ENCODE data around the gene APBB1. TPM values are rescaled to one million over a fixed set of nuclear protein-coding genes. Genes with fewer than 3 reads are reported as not detected.

Gene APBB1
- polyA plus RNA-seq, 4 donors: 49.1 to 71.1 (median 59.7) TPM

DNA sequence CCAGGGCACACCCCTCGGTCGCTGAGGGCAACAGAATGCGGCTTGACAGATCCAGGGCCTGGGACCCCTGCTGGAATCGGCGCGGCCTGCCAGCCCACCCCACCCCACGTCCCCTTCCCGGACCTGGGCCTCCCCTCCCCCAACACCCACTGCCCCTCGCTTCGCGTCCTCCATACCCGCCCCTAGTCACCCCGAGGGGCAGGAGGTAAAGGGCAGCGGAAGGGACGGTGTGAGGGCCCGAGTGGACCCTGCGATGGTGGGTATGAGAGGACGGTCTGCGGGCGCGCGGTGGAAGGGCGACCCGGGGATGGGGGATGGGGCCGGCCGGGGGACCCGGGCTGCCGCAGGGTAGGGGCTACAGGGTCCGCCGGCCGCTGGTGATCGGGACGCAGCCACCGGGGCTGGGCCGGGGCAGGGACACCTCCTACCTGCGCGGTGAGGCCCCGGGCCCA, 311 bp downstream of the APBB1 start:
- no peak for DNase-seq (ENCODE audit: low read depth in 4 of 4, low spot score in 2 of 4)

DNA sequence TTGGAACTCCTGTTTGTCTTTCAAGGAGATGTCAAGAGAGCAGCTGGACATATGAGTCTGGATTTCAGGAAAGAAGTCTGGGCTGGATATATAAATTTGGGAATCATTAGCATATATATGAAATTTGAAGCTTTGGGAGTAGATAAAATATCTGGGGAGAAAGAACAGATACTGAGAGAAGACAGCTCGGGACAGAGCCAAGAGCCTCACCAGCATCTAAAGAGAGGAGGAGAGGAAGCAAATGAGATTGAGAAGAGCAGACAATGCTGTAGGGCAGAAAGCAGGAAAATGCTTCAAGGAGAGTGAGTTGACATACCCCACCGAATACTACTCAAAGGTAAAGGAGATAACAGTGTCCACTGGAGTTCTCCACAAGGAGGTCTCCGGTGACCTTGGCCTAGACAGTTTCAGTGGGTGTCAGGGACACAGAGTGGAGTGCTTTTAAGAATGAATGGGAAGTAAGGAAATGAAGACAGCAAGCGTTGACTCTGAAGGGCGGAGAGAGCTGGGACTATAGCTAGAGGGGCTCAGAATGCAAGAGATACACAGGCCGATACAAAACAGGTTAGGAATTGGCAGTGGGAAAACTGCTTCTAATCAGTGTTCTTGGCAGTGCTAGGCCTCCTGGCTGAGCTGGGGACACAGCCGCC, 862 bp downstream of the APBB1 start:
- DNase-seq (ENCODE audit: low read depth in 4 of 4, low spot score in 2 of 4): no peak

DNA sequence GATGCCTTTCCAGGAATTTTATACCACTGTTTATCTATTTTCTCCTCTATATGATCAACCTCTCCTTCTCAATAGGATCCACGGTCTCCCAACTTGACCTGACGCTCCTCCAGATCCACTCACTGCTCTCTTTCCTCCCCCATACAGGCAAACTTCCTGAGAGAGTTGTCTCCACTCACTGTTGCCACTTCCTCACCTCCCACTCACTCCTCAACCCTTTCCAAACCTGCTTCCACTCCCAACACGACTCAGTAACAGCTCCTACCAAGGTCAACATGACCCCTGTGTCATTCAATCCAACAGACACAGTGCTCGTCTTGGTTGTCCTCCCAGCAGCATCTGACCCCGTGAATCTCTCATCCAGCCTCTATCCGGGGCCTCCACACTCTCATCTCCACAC, 3.1 kb downstream of the APBB1 start:
- DNase-seq (ENCODE audit: low read depth in 4 of 4, low spot score in 2 of 4): no peak

DNA sequence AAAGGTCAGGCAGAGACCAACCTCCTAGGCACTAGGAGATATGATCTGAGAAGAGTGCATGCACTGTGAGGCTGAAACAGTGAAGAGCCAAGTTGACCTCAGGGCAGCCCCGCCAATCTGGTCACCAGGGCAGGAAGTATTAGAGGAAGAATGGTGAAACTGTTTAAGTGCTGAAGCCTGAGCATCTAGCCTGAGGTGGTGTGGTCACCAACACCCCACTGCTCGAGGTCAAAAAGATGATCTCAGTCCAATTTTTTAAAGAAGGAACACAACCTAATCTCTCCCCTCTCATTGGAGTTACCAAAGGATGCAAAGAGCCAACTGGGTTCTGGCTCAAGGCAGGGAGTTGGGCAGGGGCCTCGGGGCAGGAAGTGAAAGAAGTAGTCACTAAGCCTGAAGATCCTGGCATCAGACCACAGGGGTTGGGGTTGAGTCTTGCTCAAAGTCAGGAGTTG, 4.0 kb downstream of the APBB1 start:
- no peak for DNase-seq (ENCODE audit: low read depth in 4 of 4, low spot score in 2 of 4)

DNA sequence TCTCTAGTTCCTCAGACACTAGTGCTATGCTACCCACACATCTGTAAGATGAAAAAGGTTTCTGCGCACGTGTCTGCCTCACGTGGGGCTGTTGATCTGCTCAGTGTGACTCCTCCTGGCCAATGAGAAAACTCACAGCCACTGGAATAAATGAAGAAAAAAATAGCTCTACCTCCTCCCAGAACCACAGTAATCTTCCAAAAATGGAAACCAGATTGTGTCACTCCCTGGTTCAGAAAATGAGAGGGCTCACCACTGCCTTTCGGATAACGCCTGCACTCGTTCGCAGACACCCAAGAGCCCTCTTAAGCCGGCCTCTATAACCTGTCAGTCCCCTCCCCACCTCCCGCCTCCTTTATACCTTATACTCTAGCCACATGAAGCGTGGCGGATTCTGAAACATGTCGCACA, 5.1 kb downstream of the APBB1 start:
- no peak for DNase-seq (ENCODE audit: low read depth in 4 of 4, low spot score in 2 of 4)

DNA sequence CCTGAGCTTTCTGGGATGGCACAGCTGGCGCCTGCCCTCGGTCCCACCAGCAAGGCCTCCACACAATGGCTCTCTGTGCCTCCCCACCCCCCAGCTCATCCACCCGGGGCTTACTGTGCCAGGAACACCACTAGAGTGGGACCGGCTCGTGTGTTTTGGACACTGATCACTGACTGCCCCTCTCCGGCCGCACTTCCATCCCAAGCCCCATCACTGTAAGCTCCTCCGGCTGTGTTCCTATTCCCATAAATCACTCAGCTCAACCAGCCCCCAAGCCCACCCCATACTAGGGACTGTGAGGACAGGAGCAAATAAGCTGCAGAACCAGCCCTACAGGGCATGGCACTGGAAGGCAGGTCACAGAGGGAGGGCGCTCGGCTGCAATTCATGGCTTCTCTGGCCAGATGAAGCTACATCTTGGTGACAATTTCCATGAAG, 7.3 kb downstream of the APBB1 start:
- DNase-seq (ENCODE audit: low read depth in 4 of 4, low spot score in 2 of 4): no peak

DNA sequence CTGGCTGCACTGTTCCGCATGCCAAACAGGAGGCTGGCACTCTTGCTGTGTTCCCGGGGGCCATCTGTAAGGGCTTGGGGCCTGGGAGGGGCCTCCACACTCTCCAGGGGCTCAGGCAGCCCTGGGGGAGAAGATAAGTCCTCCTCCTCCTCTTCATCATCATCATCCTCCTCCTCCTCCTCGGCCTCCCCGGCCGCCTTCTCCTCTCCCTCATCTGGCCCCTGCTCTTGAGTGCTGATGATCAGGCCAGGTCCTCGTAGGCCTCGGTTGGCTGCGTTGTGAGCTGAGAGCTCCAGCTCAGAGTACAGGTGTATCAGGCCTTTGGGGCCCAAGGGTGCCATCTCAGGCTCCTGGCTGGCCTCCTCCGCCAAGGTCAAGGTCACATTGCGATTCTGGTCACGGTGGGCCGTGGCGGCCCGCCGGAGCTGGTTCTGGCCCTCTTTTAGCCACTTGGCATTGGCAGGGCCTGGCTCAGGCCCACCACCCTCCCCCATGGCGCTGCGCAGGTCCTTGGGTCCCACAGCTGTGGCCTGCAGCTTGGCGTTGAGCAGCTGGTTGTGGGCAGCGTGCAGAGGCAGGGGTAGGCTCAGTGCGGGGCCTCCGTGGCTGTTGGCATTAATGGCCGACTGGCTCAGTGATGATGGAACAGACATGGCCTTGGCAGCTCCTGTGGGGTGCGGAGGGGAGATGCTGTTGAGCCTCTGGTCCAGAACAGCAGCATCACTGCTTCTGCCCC, 8.0 kb downstream of the APBB1 start:
- DNase-seq (ENCODE audit: low read depth in 4 of 4, low spot score in 2 of 4): no peak

DNA sequence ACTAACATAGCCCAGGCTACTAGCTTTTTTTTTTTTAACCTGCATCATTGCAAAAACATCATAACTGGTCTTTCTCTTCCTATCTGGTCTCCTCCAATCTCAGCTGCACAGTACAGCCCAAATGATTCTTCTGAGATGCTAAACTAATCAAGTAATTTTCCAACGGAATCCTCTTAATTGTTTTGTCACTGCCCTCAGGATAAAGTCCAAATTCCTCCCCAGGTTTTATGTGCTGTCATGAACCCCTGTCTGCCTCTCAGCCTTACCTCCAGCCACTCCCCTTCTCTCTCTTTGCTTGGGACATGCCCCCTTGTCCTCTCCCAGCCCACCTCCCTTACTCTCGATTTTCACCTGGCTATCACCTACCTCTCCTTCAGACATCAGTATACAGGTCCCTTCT, 12.5 kb downstream of the APBB1 start:
- no peak for DNase-seq (ENCODE audit: low read depth in 4 of 4, low spot score in 2 of 4)

DNA sequence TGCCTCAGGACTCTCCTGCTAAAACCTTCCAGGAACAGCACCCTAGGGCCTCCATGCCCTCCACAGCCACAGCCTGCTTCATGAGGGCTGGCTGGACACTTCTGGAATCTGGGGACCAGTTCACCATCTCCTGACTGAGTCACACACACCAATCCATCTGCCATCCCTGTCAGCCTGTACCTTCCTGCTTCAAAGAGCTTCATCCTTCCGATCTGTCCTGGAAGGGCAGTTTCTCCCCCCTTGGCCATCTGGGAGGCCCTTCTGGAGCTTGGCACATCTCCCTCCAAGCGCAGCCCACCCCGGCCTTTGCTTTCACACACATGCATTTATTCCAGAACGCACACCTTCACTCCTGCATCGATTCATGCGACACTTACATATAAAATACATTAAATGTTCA, 13.0 kb downstream of the APBB1 start:
- no peak for DNase-seq (ENCODE audit: low read depth in 4 of 4, low spot score in 2 of 4)

DNA sequence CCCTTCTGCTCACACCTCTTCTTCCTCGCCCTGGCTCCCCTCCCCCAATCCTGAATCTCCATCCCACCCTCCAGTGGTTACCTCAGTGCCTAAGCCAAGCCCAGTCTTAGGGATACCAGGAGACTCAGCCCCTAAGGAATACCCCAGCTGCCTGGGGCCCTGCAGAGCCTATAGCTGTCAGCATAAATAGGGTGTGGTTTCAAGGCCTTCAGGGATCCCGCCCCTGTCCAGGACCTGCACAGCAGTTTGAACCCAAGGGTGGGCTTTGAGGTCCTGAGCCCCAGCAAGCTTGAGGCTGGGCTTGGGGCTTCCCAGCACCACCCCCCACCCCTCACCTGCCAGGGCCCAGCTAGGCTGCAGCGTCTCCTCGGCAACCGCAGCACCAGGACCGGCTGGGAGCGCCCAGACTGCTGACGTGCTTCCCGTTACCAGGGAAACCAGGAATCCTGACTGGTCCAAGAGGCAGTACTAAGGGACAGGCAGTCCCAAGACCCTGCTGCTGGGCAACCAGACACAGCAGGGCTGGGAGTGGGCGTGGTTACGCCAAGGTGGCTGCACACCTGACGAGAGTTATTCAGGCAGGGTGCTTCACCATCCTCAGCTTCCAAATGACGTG, 13.7 kb downstream of the APBB1 start:
- DNase-seq (ENCODE audit: low read depth in 4 of 4, low spot score in 2 of 4): peak in 1 of 4 donors; percentile 36

DNA sequence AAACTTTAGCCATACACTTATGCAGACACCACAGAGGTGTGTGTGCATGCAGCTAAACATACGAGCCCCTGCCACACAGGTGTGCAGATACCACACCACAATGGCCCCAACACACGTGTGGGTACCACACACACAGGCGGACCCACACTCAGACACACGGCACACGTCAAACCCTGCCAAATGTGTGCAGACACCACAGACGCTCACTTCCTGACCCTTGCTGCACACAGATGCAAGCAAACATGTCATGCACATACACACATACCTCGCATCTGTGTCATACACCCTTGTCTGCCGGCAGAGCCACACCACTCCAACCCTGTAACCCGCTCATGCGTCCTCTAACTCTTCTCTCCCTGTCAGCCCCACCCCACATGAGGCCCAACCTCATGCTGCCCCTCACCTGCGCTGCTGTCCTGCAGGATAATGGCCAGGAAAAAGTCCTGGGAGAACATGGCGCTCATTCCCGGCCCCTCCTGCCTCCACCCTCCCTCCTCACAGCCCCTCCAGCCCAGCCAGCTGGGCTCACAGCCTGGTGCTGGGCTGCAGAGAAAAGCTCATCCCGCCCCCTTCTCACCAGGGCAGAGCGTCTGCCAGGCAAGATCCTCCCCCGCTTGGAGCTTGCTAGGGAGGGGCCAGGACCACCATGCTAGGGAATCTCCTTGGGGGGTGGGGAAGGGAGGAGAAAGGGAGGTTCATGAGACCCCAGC, 14.4 kb downstream of the APBB1 start:
- no peak for DNase-seq (ENCODE audit: low read depth in 4 of 4, low spot score in 2 of 4)

DNA sequence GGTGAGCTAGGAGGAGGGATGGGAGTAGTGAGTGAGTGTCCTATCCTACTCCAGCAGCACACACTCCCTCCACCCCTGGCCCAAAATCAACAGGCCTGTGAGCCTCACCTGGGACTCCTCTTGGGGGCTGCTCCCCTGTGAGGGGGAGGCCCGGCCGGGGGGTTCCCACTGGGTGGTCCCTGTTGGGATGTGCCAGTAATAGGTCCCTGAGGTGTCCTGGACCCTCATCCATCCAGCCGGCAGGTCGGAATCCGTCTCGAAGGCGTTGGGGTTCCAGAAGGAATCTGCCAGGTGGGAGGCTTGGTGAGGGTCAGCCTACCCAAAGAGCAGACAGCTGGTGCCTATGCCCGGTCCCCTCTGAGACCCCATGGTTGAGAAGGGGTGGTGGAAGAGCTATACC, 15.4 kb downstream of the APBB1 start:
- no peak for DNase-seq (ENCODE audit: low read depth in 4 of 4, low spot score in 2 of 4)

DNA sequence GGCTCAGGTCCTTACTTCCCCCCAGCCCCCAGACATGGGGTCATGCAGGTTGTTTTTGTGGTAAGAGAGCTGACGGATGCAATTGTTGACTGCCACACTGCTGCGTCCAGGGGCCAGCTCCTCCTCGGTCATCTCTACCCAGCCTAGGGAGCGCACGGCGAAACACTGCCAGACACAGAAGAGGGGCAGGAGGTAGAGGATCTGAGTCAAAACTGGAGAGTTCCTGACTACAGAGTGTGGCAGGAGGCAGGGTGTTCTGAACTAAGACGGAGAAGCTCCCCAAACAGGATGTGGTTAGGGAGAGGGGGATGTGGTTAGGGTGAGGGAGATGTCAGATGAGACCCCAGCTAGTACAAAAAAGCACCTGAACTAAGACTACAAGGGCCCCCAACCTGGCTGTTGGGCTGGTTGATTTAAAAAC, 16.3 kb downstream of the APBB1 start:
- no peak for DNase-seq (ENCODE audit: low read depth in 4 of 4, low spot score in 2 of 4)

DNA sequence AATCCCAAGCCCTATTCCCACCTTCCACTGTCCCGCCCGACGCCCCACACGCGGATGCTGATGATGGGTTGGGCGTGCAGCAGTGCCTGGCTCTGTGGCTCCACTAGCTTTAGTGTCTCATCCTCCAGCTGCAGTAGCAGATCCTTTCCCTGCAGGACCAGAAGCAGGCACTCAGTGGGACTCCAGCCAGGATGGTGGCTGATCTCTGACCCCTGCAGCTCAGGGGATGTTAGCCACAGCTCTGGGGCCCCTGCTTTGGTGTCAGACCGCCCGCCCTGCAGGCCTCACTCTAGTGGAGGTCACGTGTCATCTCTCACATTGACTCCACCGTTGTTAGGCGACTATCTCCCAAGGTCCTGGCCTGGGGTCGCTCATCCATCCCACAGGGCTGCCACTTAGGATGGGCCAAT, 16.8 kb downstream of the APBB1 start:
- DNase-seq (ENCODE audit: low read depth in 4 of 4, low spot score in 2 of 4): no peak

DNA sequence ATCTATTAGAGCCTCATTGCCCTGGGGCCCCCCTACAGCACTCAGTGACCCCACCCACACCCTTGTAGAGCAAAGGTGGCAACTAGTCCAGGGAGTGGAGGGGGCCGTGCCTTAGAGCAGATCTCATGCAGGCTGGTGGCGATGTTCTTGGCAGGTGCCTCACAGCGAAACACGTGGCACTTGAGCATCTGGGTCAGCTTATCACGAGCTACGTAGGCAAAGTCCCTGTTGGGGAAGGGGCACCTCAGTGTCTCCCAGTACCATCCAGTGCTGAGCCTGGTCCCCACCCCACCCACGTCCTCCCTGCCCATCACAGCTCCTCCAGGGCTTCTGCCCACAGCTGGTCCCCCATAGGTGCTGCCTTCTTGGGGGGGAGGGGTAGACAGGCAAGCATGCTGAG, 17.4 kb downstream of the APBB1 start:
- no peak for DNase-seq (ENCODE audit: low read depth in 4 of 4, low spot score in 2 of 4)

DNA sequence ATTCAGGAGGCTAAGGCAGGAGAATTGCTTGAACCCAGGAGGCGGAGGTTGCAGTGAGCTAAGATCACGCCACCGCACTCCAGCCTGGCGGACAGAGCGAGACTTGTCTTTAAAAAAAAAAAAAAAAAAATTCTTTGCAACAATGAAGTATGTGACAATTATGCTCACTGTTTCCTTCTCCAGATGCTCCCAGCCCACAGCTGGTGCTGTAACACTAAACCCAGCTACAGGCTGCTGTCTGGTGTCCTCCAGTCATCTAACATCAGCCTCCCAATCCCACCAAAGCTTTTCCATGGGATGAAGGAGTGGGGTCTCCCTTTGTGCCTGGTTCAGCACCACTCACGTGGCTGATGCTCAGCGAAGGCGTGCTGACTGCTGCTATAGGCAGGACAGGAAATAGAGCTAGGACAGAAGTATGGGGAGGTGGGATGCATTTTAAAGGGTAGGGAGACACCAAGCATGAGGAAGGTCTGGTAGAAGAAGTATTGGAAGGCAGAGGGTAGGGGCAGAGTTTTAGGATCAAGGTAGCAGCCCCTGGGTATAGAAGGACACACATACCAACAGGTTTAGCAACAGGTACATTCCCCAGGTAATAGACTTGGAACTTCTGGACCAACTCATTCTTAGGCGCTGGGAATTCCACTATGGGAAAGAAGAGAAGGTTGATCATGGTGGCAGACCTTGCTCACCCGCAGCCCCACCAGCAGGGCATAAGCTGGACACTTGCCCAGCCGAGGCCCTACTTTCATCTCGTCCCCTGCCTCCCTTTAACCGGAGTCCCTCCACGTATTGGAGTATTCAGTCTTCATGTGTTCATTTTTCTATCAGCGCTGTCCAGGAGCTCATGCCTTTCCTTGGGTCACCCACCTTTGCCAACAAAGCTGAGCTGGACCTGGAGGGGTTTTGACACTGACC, 18.2 kb downstream of the APBB1 start:
- no peak for DNase-seq (ENCODE audit: low read depth in 4 of 4, low spot score in 2 of 4)

DNA sequence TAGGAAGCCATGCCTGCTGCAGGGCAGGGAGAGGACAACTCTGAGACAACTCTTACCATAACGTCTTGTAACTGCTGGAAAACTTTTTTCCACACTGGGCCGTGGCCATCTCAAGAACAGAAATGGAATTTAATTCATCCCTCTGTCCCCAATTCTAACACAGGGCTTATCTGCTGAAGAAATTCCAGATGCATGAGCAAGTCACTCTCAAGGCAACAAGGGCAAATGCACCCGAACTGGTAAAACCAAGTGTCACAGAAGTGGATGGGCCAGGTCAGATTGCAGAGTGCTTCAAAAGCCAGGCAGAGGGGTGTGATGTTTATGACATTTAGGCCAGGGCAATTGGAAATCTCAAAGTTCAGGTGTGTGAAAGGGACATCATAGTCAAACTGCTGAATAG, 21.3 kb downstream of the APBB1 start:
- no peak for DNase-seq (ENCODE audit: low read depth in 4 of 4, low spot score in 2 of 4)

DNA sequence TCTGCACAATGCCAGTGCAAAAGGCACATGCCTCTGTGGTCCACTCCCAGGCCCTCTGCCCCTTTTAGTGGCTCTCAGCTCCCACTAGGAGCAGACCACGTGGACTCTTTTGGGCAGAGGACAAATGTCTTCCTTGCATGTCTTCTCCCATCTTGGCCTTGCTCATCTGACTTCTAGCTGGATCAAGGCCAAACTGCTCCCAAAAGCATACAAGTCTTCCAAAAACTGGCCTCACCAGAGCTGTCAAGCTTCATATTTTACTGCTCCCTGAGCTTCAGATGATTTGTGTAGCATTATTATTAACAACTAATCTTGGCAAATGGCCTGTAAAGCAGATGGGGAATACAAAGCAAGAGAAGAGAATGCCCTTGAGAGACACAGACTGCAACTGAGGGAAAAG, 21.7 kb downstream of the APBB1 start:
- DNase-seq (ENCODE audit: low read depth in 4 of 4, low spot score in 2 of 4): no peak

DNA sequence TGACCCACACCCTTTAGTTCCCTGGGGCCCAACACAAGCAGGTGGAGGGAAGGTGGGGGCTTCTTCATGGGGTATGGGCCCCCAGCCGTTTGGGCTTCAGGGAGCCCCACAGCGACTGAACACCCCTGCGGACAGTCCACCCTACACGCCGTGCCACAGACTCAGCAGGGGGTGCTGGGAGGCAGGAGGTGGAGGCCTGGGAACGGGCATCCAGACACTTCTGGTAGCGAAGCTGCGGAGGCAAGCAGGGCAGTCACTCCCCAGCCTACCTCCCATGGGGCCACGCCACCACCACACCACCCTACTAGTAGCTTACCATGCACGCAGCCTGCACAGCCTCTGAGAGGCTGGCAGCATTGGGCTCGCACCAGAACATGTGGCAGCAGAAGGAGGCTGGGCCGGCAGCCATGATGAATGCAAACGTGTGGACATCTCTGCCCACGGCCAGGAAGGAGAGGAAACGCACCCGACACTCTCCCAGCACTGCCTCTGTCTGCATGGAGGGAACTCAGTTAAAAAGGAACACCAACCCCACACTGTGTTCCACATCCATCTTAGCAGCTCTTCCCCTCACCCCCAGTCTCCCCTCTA, 23.3 kb downstream of the APBB1 start:
- DNase-seq (ENCODE audit: low read depth in 4 of 4, low spot score in 2 of 4): no peak

Data from left renal cortex interstitium (tissue), 4 donors.